HCT116 (cell line): ENCODE measurements around the gene HOXD10. TPM values are rescaled to one million over a fixed set of nuclear protein-coding genes. Genes with fewer than 3 reads are reported as not detected.

ENCODE experiments used
- ATAC-seq: fragments of 200-7000 bp; cut with Tn5 transposase; 2 replicates; pipeline ENCODE4 v1.9.1; 2020; ENCODE audit warnings: mild to moderate bottlenecking, moderate library complexity
- BruUV-seq: library from RNA; stranded (reverse); fragments of 400-500 nt; replicated peaks from 2 replicates; lab custom pipeline; 2021; lab: Mats Ljungman, UMichigan
- CTCF ChIA-PET: fragments of 300-600 bp; sonication (Branson Sonifier 250); formaldehyde crosslinking; loops from one replicate; lab custom pipeline; 2021; ENCODE audit warnings: antibody characterized with exemption; lab: Charles Lee
- POLR2A ChIA-PET: fragments of 300-600, 350-600 bp; sonication (Branson Sonifier 250); formaldehyde crosslinking; loops from one replicate; lab custom pipeline; 2021; ENCODE audit warnings: antibody characterized with exemption; lab: Charles Lee
- RAD21 ChIA-PET, 2 experiments: fragments of 300-600 bp; sonication (Branson Sonifier 250); formaldehyde crosslinking; loops; one replicate each; lab custom pipeline; 2023; ENCODE audit warnings: low total read pairs in 2 of 2; ENCODE audit not compliant: uncharacterized antibody in 2 of 2, unreplicated experiment in 2 of 2, low non-redundant PET in 1 of 2; lab: Charles Lee
- DNase-seq: peaks from one replicate; pipeline ENCODE4 v3.0.0-alpha.2; 2010; ENCODE audit warnings: low read depth, low spot score
- H2AFZ ChIP-seq: fragments of 200-600 bp; shearing (Covaris generic), sonication (generic); 2 replicates; pipeline ENCODE4 v1.6.1; 2017; ENCODE audit warnings: low read depth, mixed run types, mixed read lengths, antibody characterized with exemption, low read length; ENCODE audit not compliant: poor library complexity, severe bottlenecking
- H3K27ac ChIP-seq: 2 replicates; pipeline ENCODE4 v1.5.1; 2012; ENCODE audit warnings: low read depth, low read length
- H3K27me3 ChIP-seq: fragments of 200-600 bp; sonication (generic); 2 replicates; pipeline ENCODE4 v1.6.1; 2016; ENCODE audit warnings: mixed run types, low read length, mixed read lengths; ENCODE audit not compliant: insufficient read depth
- H3K36me3 ChIP-seq, 2 experiments: fragments of 200-500 bp in 1 of 2; fragments of 200-600 bp in 1 of 2; sonication (Bioruptor generic) in 1 of 2; sonication (generic) in 1 of 2; 2 replicates each; pipeline versions ENCODE4 v1.5.1 to v1.6.1; 2014 to 2016; ENCODE audit warnings: low read length in 2 of 2, inconsistent platforms in 1 of 2, mixed read lengths in 1 of 2, mixed run types in 1 of 2; ENCODE audit not compliant: insufficient read depth in 2 of 2, control insufficient read depth in 1 of 2
- H3K4me1 ChIP-seq, 2 experiments: fragments of 200-600 bp in 1 of 2; sonication (generic) in 1 of 2; 2 replicates each; pipeline versions ENCODE4 v1.5.1 to v1.6.1; 2012 to 2017; ENCODE audit warnings: low read length in 2 of 2, inconsistent platforms in 1 of 2, mild to moderate bottlenecking in 1 of 2, mixed read lengths in 1 of 2, mixed run types in 1 of 2, moderate library complexity in 1 of 2; ENCODE audit not compliant: insufficient read depth in 2 of 2, control insufficient read depth in 1 of 2
- H3K4me2 ChIP-seq: fragments of 200-600 bp; sonication (generic); 2 replicates; pipeline ENCODE4 v1.6.1; 2017; ENCODE audit warnings: mixed run types, low read length, mixed read lengths
- H3K4me3 ChIP-seq, 2 experiments: fragments of 200-600 bp in 1 of 2; sonication (generic) in 1 of 2; replicated peaks in 1 of 2; 2 replicates each; pipeline ENCODE4 v1.5.1; 2011 to 2016; ENCODE audit warnings: low read length in 2 of 2, control low read depth in 1 of 2, low read depth in 1 of 2, mild to moderate bottlenecking in 1 of 2, mixed read lengths in 1 of 2, mixed run types in 1 of 2
- H3K79me2 ChIP-seq: fragments of 200-600 bp; sonication (generic); 2 replicates; pipeline ENCODE4 v1.6.1; 2017; ENCODE audit warnings: mild to moderate bottlenecking, mixed run types, low read length, moderate library complexity, mixed read lengths; ENCODE audit not compliant: insufficient read depth
- H3K9ac ChIP-seq: fragments of 200-600 bp; sonication (generic); 2 replicates; pipeline ENCODE4 v1.6.1; 2016; ENCODE audit warnings: low read length, mixed read lengths
- H3K9me2 ChIP-seq: fragments of 200-600 bp; sonication (generic), shearing (Covaris generic); 2 replicates; pipeline ENCODE4 v1.6.1; 2017; ENCODE audit warnings: mixed run types, mild to moderate bottlenecking, moderate library complexity; ENCODE audit not compliant: insufficient read depth
- H3K9me3 ChIP-seq, 2 experiments: fragments of 200-500 bp in 1 of 2; fragments of 200-600 bp in 1 of 2; sonication (Bioruptor generic) in 1 of 2; sonication (generic) in 1 of 2; 2 replicates each; pipeline ENCODE4 v1.6.1; 2014 to 2017; ENCODE audit warnings: low read length in 2 of 2, mixed read lengths in 2 of 2, inconsistent platforms in 1 of 2, low read depth in 1 of 2, mild to moderate bottlenecking in 1 of 2, mixed run types in 1 of 2, moderate library complexity in 1 of 2; ENCODE audit not compliant: control insufficient read depth in 1 of 2, insufficient read depth in 1 of 2
- H4K20me1 ChIP-seq: fragments of 200-600 bp; sonication (generic), shearing (Covaris generic); 2 replicates; pipeline ENCODE4 v1.6.1; 2017; ENCODE audit warnings: mixed run types, mild to moderate bottlenecking, moderate library complexity; ENCODE audit not compliant: insufficient read depth
- CBX3 ChIP-seq: IDR thresholded peaks from 2 replicates; pipeline ENCODE4 v1.6.1; 2012; ENCODE audit warnings: low read depth
- EGR1 ChIP-seq: IDR thresholded peaks from 2 replicates; pipeline ENCODE4 v1.6.1; 2012; ENCODE audit warnings: low read depth
- ELF1 ChIP-seq: IDR thresholded peaks from 2 replicates; pipeline ENCODE4 v1.6.1; 2012; ENCODE audit warnings: low read depth, borderline replicate concordance
- EZH2 ChIP-seq: fragments of 200-600 bp; sonication (generic); IDR thresholded peaks from 2 replicates; pipeline ENCODE4 v1.6.1; 2017; ENCODE audit warnings: antibody characterized with exemption, mixed run types
- EZH2phosphoT487 ChIP-seq: fragments of 200-600 bp; IDR thresholded peaks from 2 replicates; pipeline ENCODE4 v1.6.1; 2018; ENCODE audit warnings: antibody characterized with exemption, borderline replicate concordance
- FOSL1 ChIP-seq: IDR thresholded peaks from 2 replicates; pipeline ENCODE4 v1.6.1; 2012; ENCODE audit warnings: low read depth
- JUND ChIP-seq: IDR thresholded peaks from 2 replicates; pipeline ENCODE4 v1.6.1; 2012
- POLR2A ChIP-seq: IDR thresholded peaks from 2 replicates; pipeline ENCODE4 v1.7.0; 2011; ENCODE audit warnings: borderline replicate concordance; ENCODE audit not compliant: insufficient read depth, insufficient read length; ENCODE audit errors: extremely low read depth
- RAD21 ChIP-seq: IDR thresholded peaks from 2 replicates; pipeline ENCODE4 v1.6.1; 2012; ENCODE audit warnings: low read depth, mild to moderate bottlenecking
- SIN3A ChIP-seq: IDR thresholded peaks from 2 replicates; pipeline ENCODE4 v1.6.1; 2012; ENCODE audit warnings: low read depth
- SP1 ChIP-seq: IDR thresholded peaks from 2 replicates; pipeline ENCODE4 v1.6.1; 2012; ENCODE audit warnings: low read depth
- SRF ChIP-seq: IDR thresholded peaks from 2 replicates; pipeline ENCODE4 v1.6.1; 2012; ENCODE audit warnings: low read depth
- TCF7L2 ChIP-seq: IDR thresholded peaks from 2 replicates; pipeline ENCODE4 v1.7.0; 2011; ENCODE audit warnings: borderline replicate concordance, inconsistent platforms; ENCODE audit not compliant: insufficient read depth, insufficient read length; ENCODE audit errors: extremely low read depth
- YY1 ChIP-seq: IDR thresholded peaks from 2 replicates; pipeline ENCODE4 v1.6.1; 2011; ENCODE audit warnings: low read length, low read depth, moderate library complexity, mild to moderate bottlenecking; ENCODE audit not compliant: insufficient replicate concordance; ENCODE audit errors: extremely low read depth
- ZFX ChIP-seq: fragments of 450-650 bp; IDR thresholded peaks from 2 replicates; pipeline ENCODE4 v1.6.1; 2017
- ZNF274 ChIP-seq: fragments of 200-500 bp; sonication (Bioruptor generic); IDR thresholded peaks from 2 replicates; pipeline ENCODE4 v1.6.1; 2014; ENCODE audit warnings: mild to moderate bottlenecking, low read depth, low read length, inconsistent platforms
- intact Hi-C: fragments of 100-400 bp; cut with micrococcal nuclease; formaldehyde crosslinking; loops from 2 replicates; pipeline ENCODE4 v1.10.0; 2022
- total RNA-seq: library from RNA; stranded (reverse); gene quantifications from one replicate; pipeline ENCODE4 v1.2.1, GENCODE V29; 2021; ENCODE audit not compliant: unreplicated experiment
- TF ChIP-seq, protein P1 (sequence below): IDR thresholded peaks from 2 replicates; pipeline ENCODE4 v1.6.1; 2012
- TF ChIP-seq, protein P2 (sequence below): IDR thresholded peaks from 2 replicates; pipeline ENCODE4 v1.6.1; 2011; ENCODE audit warnings: mild to moderate bottlenecking, low read length, moderate library complexity; ENCODE audit not compliant: insufficient replicate concordance; ENCODE audit errors: extremely low read depth

Gene HOXD10
- total RNA-seq, 1 experiment from 2014 or later = not detected

DNA sequence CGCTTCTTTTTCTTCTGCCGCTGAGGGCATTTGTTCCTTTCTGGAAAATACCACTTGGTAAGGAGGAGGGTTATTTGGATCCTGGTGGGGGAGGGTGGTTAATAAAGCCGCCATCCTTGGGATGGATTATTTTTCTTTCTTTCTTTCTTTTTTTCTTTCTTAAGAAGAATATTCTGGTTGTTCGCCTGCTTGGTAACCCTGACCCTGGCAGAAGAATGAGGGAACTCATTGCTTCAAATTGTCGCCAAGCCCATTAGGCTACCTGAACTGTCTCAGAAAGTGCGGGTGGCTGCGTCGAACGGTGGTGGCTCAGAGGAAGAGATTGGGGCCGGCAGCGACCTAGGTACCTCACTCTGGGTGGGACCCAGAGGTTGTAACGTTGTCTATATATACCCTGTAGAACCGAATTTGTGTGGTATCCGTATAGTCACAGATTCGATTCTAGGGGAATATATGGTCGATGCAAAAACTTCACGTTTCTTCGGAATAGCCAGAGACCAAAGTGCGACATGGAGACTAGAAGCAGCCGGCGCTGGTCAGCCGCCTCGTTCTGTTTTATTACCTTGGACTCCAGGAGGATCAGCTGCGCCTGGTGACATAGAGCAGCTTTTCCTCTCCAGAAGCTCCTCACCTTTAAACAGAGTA is 33.5 kb downstream of the HOXD10 start:
- intact Hi-C loops = no loop called here

GRCh38 chr2:176150584-176151441 is 34.2 kb downstream of the HOXD10 start:
- Histone ChIP-seq H3K9me3 (no peaks in the 10 kb centered on the region), H3K4me1 (no peaks in the 10 kb centered on the region), H3K4me2 (no peak overlapping the region), H3K9ac (no peak overlapping the region), H3K27ac (no peak overlapping the region), H3K9me2 (no peaks in the 10 kb centered on the region), H3K4me3 (no peak overlapping the region), H3K79me2 (no peaks in the 10 kb centered on the region), H3K27me3 (no peaks in the 10 kb centered on the region), H2AFZ (no peak overlapping the region), H3K36me3 (no peaks in the 10 kb centered on the region), H4K20me1 (no peaks in the 10 kb centered on the region)
- POLR2A ChIA-PET = no interaction called here
- CTCF ChIA-PET = no interaction called here
- BruUV-seq = no TSS peak
- RAD21 ChIA-PET = no interaction called here
- DNase-seq (no peak), ATAC-seq (no peak)
- intact Hi-C loops = no loop called here
- TF ChIP-seq SIN3A = no peak
- TF ChIP-seq, protein P1, sequence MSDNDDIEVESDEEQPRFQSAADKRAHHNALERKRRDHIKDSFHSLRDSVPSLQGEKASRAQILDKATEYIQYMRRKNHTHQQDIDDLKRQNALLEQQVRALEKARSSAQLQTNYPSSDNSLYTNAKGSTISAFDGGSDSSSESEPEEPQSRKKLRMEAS = no peak
- no peak for TF ChIP-seq JUND
- TF ChIP-seq FOSL1 = no peak
- no peak for TF ChIP-seq EZH2phosphoT487
- TF ChIP-seq, protein P2, sequence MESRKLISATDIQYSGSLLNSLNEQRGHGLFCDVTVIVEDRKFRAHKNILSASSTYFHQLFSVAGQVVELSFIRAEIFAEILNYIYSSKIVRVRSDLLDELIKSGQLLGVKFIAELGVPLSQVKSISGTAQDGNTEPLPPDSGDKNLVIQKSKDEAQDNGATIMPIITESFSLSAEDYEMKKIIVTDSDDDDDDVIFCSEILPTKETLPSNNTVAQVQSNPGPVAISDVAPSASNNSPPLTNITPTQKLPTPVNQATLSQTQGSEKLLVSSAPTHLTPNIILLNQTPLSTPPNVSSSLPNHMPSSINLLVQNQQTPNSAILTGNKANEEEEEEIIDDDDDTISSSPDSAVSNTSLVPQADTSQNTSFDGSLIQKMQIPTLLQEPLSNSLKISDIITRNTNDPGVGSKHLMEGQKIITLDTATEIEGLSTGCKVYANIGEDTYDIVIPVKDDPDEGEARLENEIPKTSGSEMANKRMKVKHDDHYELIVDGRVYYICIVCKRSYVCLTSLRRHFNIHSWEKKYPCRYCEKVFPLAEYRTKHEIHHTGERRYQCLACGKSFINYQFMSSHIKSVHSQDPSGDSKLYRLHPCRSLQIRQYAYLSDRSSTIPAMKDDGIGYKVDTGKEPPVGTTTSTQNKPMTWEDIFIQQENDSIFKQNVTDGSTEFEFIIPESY = no peak
- TF ChIP-seq RAD21 = no peak
- TF ChIP-seq EZH2 = no peak
- no peak for TF ChIP-seq TCF7L2
- TF ChIP-seq ELF1 = no peak
- no peak for TF ChIP-seq EGR1
- no peak for TF ChIP-seq CBX3
- no peak for TF ChIP-seq YY1

More for the DNA sequence above, 33.5 kb downstream of the HOXD10 start:
- Histone ChIP-seq H3K9me3 (no peaks in the 10 kb centered on the region), H3K4me2 (no peak overlapping the region), H3K36me3 (no peaks in the 10 kb centered on the region), H4K20me1 (no peaks in the 10 kb centered on the region), H3K4me1 (no peaks in the 10 kb centered on the region), H3K27me3 (no peaks in the 10 kb centered on the region), H3K4me3 (no peak overlapping the region), H2AFZ (no peak overlapping the region), H3K27ac (no peak overlapping the region), H3K9ac (no peak overlapping the region), H3K79me2 (no peaks in the 10 kb centered on the region), H3K9me2 (no peaks in the 10 kb centered on the region)
- no TSS peak for BruUV-seq
- no peak for DNase-seq
- RAD21 ChIA-PET = no interaction called here
- POLR2A ChIA-PET = no interaction called here
- no peak for ATAC-seq
- CTCF ChIA-PET = no interaction called here
- no peak for TF ChIP-seq ZFX
- no peak for TF ChIP-seq FOSL1
- TF ChIP-seq JUND = no peak
- TF ChIP-seq EZH2phosphoT487 = no peak
- TF ChIP-seq, protein P1 = no peak
- TF ChIP-seq SRF = no peak
- TF ChIP-seq POLR2A = no peak
- TF ChIP-seq YY1 = no peak
- no peak for TF ChIP-seq ZNF274
- TF ChIP-seq EZH2 = no peak
- TF ChIP-seq CBX3 = no peak
- TF ChIP-seq SP1 = no peak
- TF ChIP-seq, all 23 proteins: peak for 0
